Stimulated activated CD4-positive, alpha-beta T cell treated with anti-CD3 and anti-CD28 coated beads, Interleukin-2, amount 100 ng/mL, for 48 hours (primary cell): ENCODE results near the gene PTPRK.
A peak's percentile ranks its signal among the peaks of the same experiment; 100 is the strongest.

Source experiments
- DNase-seq, 2 donors: peaks; one replicate each; pipeline ENCODE4 v3.0.0-alpha.2; 2020

The PTPRK gene

DNA sequence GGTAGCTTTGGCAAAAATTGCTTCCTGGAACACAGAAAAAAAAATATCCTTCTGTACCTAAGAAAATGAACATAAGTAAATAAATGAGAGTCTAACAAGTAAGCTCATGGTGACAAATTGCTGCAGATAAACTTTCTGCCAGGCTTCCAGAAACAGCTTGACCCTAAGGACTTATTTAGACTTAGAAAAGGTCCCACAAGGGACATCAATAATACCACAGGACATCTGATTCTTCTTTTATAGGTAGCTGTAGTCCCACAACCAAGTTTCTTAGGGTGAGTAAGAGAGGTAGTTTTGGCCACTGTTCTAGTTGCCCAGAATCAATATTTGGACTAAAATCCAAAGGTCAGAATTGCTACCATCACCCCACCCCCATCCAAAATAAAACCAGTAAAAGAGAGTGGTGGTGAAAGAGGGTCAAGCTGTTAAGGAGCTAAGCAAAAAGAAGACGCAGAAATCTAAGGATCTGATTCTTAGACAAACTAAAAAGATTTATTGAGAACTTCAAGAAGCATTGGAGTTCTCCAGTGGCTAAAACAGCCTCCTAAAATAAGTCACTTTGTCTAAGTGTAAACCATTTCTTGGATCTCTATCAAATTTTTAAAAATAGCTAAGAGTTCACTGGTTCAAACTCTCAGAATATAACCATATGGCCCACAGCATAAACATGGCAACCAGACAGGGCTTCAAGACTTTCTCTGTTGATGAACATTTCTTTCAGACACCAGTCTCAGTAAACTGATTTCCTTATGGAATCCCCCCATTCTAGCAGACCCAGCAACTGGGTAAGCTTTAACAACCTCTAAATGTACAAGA lies 180.6 kb downstream of the PTPRK start:
- DNase-seq = no peak

DNA sequence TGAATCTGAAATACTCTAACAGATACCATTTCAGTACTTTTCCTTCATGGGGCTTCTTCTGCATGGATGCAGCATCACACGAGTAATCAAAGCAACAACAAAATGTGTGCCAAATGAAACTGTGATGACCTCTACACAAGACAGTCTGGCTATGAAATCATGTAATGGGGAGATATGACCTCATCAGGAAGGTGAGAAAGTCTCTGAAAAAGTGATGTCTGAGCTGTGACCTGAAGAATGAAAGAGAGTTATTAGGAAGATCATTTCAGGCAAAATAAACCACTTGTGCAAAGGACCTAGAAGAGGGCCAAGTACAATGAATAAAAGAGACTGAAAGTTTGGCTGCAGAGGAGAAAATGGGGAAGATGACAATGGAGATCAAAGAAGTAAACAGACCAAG lies 182.8 kb downstream of the PTPRK start:
- no peak for DNase-seq

DNA sequence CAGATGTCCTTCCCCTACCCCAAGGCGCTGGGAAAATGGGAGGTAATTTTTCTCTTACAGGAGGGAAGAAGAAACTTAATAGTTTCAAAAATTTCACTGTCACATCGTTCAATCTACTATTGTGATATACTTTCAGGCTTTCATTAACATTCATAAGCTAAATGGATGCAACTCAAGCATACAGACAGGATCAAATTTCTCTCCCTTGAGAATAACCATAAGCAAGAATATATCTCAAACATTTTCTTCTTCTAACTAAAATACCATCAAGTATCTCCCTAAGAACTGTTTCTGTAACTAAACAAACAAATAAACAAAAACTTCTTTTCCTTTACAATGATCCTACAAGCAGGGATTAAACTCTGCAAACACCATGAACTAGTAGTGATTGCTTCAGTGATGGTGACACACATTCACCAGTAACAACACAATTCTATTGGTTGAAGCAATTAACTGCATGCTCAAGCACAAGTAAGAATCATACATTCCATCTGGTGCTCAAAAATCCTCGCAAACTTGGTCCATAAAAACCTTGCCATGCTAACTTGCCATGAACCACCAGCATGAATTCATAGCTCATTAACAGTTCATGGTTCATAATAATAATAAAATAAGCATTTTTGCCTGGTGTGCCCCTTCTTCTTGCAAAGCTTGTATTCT lies 183.8 kb downstream of the PTPRK start:
- no peak for DNase-seq

DNA sequence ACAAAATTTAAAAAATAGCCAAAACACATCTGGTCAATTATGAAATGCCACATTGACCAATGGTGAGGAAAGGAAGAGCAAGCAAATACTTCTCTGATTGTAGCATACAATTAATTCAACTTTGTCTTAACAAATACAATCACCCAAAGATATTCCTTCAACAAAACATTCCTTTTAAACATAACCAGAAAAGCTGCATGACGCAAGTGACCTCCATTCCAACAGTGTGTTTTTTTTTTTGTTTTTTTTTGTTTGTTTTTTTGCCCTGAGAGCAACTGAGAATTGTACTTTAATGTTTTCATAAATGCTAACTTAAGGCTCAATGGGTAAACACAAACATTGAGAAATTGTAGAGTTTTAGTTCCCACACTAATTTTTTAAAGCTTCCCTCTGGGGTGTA lies 184.4 kb downstream of the PTPRK start:
- DNase-seq = no peak

DNA sequence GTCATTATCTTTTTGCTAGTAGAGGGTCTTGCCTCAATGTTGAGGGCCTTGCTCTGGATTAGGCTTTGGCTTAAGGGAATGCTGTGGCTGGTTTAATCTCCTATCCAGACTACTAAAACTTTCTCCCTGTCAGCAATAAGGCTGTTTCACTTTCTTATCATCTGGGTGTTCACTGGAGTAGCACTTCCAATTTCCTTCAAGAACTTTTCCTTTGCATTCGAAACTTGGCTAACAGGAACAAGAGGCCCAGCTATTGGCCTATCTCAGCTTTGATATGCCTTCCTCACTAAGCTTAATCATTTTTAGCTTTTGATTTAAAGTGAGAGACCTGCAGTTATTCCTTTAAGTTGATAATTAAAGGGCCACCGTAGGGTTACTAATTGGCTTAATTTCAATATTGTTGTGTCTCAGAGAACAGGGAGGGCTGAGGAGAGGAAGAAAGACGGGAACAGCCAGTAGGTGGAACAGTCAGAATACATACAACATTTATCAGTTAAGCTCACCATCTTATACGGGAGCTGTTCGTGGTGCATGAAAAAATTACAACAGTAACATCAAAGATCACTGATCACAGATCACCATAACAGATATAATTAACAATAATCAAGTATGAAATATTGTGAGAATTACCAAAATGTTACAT lies 186.7 kb downstream of the PTPRK start:
- no peak for DNase-seq

DNA sequence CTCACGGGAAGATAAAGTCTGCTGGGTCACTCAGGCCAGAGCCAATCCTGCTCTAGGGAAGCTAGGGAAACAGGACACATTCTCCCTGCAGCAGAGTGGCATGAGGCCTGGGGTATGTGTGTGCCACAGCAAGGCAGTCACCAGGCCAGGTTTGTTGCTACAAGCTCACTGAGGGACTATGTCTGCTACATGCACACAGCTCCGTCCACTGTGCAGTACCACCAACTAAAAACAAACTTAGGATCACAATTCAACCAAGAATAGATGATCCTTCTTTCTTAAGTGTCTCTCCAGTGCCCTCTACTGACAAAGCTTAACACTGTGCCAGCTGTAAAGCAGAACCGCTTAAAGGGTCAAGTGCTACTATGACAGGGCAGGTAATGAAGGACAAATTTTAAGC lies 192.5 kb downstream of the PTPRK start:
- peak; percentile 1 to 10 for DNase-seq

DNA sequence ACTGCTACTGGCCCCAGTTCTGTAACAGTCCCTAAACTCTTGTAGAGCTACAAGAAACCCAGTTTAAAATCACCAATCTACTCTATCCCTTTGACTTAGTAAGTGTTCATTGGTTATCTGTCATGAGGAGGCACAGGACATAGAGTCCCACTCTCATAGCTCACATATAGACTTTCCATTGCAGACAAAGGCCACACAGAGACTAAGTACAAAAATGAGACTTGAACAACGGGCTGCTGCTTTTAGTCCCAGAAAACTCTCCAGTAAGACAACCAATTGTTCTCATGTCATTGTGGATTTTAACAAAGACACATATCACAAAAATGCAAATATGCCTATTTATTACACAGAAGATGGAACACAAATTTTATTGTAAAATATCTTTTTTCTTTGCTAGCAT lies 197.4 kb downstream of the PTPRK start:
- no peak for DNase-seq

DNA sequence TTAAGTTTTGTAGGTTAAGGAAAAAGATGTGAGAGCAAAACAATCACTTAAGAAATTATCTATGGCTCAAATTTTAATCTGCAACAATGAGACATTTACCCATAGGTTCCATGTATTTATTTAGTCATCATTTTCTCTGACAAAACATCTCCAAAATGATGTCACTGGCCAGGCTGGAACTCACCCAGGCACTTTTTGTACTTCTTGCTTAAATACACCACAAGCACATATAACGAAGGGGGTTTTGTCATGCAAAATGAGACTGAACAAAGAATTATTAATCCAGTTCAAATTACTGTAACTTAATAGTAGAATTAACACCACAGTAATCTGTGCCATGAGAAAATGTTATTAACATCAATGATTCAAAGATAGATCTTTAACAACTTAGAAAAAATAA lies 200.5 kb downstream of the PTPRK start:
- no peak for DNase-seq

DNA sequence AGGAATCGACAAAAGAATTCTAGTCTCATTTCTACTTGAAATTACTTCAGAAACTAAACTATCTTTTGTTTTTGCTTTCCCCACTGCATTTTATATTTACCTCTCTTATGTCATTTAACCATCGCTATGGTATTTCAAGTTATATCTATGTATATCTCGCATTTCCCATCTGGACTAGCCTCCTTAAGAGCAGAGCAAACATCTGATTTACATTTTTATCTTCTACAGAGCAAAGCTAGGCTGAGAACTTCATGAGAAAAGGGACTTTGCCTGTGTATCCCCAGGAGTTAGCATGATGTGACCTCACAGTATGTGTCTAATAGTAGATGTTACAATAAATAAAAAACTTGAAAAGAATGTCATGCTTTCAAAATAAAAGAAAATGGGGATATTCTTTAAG lies 201.2 kb downstream of the PTPRK start:
- DNase-seq = no peak

DNA sequence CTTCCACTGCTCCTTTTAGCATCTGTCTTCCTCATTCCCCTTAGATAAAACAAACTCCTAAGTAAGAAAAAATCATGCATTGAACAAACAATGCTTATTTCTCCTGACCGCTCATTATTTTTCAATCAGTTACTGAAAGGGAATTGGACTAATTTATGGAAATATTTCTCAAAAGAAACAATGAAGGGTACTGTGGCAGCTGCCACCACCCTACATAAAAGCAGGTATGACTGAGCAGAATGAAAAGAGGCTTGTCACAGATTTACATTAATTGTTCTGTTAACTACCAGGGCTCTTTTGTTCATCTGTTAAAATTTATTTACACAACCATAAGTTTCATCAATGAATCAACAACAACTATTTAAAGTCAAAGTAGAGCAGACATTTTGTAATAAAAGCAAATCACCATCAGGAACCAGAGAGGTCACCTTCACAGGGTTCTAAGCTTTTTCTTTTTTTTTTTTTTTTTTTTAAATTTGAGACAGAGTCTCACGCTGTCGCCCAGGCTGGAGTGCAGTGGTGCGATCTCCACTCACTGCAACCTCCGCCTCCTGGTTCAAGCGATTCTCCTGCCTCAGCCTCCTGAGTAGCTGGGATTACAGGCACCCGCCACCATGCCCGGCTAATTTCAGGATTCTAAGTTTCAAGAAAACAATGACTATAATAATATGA lies 204.0 kb downstream of the PTPRK start:
- no peak for DNase-seq

DNA sequence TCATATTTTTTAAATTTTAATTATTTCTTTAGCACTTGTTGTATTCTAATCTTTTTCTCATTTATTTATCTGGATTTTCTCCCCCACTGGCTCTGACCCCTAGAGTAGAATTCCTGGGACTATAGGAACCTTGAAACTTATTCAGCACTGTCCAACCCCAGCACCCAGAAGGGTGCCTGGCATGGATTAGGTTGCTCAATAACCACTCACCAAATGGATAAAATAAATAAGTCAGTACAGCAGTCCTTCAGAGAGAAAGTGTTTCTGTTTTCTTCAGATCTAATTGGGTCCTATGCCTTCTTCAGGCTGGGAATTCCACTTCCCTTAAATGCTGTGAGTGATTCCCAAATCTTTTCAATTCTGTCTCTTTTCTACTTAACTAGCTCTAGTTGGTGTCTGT lies 206.2 kb downstream of the PTPRK start:
- DNase-seq = no peak

DNA sequence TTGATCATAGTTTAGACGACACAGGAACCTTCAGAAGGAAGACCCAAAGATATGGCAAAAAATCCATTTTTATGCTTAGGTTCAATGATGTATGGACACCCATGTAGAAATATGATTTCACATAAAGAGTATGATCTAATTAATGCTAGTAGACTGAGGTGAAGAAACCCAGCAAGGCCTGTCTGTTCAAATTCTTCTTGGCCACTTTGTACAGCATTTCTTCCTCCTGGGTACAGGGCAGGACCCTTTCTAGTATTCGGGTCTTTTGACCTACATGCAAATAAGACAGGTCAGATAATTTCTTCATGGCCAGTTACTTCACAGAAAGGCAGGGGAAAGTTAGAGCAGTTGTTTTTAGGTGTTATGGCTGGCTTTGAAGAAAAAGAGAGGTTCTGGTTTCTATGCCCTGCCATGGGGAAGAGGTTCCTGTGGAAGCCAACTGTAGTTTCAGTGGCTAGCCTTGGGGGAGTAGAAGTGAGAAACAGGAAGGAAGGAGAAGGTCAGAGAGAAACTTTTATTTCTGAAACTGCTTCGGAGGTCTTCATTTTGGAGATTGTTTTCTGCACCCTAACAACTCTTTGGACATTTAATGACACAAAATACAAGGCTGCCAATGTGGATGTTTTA lies 208.3 kb downstream of the PTPRK start:
- DNase-seq = no peak

DNA sequence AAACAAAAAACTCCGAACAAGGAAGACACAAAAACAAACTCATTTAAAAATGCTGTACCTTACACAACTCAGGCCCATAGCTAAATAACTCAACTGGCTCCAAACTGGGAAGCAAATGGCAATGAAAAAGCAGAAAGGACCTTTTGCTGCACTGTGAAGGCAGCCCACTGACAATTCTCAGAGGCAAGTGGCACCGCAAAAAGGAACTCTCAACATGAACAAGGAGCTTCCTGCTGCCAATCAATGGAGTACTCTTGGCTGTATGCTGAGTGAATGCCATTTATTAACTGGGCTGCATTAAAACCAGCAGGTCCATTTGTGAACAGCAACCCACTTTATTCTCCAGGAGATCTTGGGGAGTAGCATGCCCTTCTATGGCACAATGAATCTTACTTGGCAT lies 209.9 kb downstream of the PTPRK start:
- no peak for DNase-seq

DNA sequence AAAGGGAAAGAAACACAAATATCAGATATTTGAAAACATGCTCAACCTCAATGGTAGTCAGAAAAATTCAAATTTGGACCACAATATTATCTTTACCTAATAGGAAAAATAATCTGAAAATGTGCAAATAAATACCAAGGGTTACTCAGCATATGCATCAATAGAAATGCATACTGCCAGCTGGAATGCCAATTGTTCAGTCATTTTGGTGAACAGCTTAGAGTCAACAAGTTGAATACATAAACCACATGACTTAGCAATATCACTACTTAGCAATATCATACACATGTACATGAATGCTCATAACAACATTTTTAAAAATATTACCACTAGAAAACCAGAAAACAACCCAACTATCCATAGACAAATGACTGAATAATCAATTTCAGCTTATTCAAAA lies 212.7 kb downstream of the PTPRK start:
- DNase-seq = no peak

DNA sequence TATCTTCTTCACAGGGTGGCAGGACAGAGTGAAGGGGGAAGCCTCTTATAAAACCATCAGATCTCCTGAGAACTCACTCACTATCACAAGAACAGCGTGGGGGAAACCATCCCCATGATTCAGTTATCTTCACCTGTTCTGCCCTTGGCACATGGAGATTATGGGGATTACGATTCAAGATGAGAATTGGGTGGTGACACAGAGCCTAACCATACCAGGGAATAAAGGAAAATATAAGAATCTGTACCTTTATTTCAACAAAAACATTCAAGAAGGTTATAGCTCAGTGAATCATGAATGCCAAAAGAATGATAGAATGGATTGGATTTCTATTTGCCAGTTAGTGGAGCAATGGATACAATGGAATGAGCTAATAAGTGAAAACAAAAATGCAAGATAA lies 214.4 kb downstream of the PTPRK start:
- DNase-seq = no peak

DNA sequence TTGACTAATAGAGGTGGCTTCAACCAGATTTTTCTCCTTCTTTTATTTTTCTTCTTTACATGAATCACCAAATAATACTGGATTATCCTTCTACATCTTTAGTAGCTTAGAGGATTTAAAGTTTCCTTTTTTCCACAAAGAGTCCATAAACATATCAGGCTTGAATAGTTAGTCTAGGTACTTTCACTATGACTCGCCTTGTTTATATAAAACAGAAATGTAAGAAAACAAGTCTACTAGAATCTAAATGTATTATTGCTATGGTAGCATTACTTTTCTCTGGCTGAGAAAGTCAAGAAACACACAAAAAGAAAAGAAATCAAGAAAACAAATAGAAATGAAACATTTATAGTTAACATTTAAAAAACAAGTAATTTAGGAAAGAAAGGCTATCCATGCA lies 215.2 kb downstream of the PTPRK start:
- DNase-seq = no peak

DNA sequence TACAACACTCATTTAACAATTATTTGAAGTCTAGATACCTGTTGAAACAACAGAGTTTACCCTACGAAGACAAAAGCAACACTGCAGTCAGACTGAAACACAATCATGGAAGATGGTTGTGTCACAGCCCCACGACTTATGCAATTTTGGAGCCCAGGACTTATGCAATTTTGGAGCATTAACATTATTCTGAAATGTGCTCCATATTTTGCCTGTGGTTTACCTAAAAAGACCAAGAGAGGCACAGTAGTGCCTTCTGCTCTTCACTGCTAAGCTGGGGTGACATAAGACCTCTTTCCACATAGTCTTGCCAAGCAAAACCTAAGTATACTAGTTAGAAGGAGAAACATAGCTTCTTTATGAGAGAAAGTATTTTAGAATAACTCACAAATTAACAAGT lies 216.5 kb downstream of the PTPRK start:
- DNase-seq = no peak

DNA sequence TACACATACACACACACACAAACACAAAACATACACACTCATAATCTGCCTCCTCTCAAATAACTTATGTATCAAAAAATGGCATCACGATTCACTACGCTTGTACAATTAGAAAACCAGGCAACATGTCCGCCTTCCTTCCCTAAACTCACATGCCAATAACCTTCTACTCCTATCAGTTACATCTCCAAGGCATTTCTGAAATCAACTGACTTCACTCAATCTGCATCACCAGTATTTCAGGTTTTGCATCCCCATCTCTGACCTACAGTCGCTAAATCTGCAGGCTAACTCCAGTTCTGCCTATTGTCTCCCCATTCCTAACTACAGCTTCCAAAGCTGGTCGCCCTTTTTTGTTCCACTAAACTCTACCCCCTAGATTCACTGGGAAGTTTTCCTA lies 217.5 kb downstream of the PTPRK start:
- DNase-seq = no peak

DNA sequence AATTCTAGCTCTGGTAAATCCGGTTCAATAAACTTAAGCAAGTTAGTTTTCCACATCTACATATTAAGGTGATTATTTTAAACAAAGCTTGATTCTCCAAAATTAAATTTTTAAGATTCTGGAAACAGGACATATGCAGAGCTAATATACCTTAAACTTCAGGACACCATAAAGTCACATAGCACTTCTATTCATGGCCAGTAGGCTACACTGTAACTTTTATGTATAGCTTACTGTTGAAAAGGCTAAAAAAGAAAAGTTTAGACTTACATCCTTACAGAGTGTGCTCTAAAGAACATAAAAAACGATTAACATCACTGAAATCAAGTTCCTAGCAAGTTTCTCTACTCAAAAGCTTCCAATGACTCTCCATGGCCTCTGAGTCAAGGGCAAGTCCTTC lies 224.7 kb downstream of the PTPRK start:
- no peak for DNase-seq

DNA sequence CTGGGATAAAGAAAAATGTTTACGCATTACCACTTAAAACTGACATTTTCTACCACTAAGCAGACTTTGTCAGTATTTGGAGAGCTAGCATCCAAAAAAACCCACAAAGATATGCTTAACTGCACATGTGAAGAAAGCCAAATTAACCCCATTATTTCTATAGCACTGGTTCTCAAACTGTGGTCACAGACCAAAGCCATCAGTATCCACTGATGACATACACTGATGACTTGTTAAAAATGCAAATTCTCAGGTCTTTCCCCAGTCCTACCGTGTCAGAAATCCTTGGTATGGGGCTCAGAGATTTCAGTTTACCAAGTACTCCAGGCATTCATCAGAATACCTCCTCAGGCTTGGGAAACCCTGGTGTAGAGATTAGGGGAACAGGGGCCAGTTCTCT lies 230.2 kb downstream of the PTPRK start:
- no peak for DNase-seq

DNA sequence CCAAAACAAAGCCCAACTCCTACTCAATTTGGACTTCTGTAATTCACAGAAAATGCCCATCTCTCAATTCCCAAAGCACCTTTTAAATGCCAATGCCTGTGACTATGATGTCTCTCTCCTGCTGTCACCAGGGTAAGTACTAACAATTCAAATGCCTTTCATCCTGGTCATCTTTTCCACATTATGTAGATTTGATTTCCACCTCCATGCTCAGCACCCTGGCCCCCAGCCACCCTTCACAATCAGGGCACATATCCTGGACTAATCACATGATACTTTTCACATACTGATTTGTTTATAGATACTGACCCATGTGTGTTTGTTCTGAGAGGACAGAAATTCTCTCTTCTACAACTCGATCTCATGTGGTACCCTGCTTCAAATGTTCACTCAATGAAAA lies 236.3 kb downstream of the PTPRK start:
- DNase-seq = no peak

DNA sequence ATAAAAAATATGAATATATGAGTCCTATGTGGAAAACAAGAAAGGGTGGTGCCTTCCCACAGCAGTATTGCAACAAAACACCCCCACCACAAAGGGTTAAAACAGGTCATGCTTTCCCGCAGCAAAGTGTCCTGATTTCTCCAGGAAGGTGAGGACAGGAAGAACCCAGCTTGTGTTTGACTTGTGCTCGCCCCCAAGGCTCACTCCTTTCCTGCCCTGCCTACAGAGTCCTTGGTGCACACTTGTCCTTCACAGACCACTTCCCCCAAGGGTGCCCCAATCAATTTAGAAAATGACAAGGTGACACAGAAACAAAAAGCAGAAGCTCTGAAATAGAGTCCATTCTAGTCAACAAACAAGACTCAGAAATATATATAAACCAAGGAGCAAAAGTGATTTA lies 237.4 kb downstream of the PTPRK start:
- DNase-seq = no peak

DNA sequence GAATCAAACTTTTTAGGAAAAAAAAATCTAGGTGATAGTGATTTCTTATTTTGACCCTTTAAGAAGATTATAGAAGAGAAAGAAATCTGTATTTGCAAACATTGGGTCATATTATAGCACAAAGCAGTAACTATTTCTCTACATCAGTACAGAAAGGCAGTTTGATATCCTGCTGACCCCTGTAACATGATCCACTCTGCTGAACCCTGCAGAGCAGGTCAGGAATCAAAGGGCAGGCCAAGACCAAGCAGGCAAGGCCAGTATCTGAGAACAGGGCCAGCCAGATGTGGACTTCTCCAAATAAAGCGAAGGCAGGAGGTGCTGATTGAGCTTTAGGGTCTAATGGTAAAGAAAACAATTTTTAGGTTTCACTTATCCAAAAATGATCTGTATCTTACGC lies 239.4 kb downstream of the PTPRK start:
- no peak for DNase-seq
